Adrenal gland (tissue), 5 donors: Measurements from ENCODE around the gene RYR2.

Experiments used
- POLR2A ChIP-seq, 2 donors: fragments of 450-650 bp; IDR thresholded peaks; one replicate each; pipeline ENCODE4 v1.6.1; 2017; ENCODE audit warnings: antibody characterized with exemption in 2 of 2, mild to moderate bottlenecking in 2 of 2, moderate library complexity in 1 of 2
- TF ChIP-seq, protein P1 (sequence below), 6 experiments: fragments of 450-650 bp in 4 of 6; fragments of 200-600 bp in 2 of 6; sonication (generic) in 1 of 6; IDR thresholded peaks; 1 replicate in 5 of 6; 2 replicates in 1 of 6; pipeline versions ENCODE4 v1.5.1 to v1.8.0; 2016 to 2021; ENCODE audit warnings: antibody characterized with exemption in 6 of 6, mild to moderate bottlenecking in 2 of 6, moderate library complexity in 1 of 6
- donor health status: DM: no; HTN: no; CAD: no.

DNA sequence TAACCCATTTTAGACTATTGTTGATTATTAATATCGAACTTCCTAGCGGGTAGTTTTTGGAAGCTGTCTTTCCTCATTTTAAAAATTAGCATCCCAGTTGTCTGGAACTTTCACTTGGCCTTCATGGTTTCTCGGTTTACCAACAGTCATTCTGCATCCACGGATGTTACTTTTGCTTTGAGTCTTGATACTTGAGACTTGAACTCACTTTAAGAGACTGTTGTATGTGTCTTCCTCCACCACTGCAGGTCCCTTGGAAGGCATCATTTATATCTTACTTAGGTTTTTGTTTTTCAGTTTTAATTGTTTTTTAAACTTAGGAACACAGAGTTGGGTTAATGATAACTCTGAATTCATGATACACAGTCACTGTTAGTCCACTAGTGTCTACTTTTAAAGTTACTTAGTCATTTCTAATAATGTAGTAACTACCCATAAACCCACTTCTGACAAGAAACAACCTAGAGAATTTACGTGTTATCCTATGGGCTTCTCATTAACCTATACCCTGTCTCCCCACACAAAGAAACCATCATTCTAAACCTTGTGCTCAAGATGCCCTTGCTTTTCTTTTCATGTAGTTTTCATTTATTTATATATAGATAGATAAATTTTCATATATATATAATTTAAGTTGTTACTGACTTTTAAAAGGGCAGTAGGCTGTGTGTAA lies 696.1 kb downstream of the RYR2 start:
- TF ChIP-seq, protein P1, sequence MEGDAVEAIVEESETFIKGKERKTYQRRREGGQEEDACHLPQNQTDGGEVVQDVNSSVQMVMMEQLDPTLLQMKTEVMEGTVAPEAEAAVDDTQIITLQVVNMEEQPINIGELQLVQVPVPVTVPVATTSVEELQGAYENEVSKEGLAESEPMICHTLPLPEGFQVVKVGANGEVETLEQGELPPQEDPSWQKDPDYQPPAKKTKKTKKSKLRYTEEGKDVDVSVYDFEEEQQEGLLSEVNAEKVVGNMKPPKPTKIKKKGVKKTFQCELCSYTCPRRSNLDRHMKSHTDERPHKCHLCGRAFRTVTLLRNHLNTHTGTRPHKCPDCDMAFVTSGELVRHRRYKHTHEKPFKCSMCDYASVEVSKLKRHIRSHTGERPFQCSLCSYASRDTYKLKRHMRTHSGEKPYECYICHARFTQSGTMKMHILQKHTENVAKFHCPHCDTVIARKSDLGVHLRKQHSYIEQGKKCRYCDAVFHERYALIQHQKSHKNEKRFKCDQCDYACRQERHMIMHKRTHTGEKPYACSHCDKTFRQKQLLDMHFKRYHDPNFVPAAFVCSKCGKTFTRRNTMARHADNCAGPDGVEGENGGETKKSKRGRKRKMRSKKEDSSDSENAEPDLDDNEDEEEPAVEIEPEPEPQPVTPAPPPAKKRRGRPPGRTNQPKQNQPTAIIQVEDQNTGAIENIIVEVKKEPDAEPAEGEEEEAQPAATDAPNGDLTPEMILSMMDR (IDR thresholded peaks at IDR 0.05): no peak
- no peak for TF ChIP-seq POLR2A (IDR thresholded peaks at IDR 0.05)
